DND-41 (cell line): Measurements from ENCODE around the gene AMDHD2.

ENCODE experiments used
- ATAC-seq: fragments of 200-7000 bp; cut with Tn5 transposase; 3 replicates; pipeline ENCODE4 v1.9.1; 2021; ENCODE audit warnings: low read depth; ENCODE audit not compliant: insufficient read depth
- DNase-seq: peaks from one replicate; pipeline ENCODE4 v3.0.0-alpha.2; 2020
- H2AFZ ChIP-seq: 2 replicates; pipeline ENCODE4 v1.6.0; 2012; ENCODE audit warnings: low read depth, low read length
- H3K27ac ChIP-seq: 2 replicates; pipeline ENCODE4 v1.5.1; 2012; ENCODE audit warnings: low read length, inconsistent platforms
- H3K27me3 ChIP-seq: fragments of 200-600 bp; sonication (generic); 2 replicates; pipeline ENCODE4 v1.6.0; 2012; ENCODE audit warnings: low read length, mild to moderate bottlenecking, inconsistent platforms; ENCODE audit not compliant: insufficient read depth, poor library complexity
- H3K36me3 ChIP-seq: 2 replicates; pipeline ENCODE4 v1.5.1; 2012; ENCODE audit warnings: low read length, inconsistent platforms; ENCODE audit not compliant: insufficient read depth
- H3K4me1 ChIP-seq: 2 replicates; pipeline ENCODE4 v1.5.1; 2012; ENCODE audit warnings: mild to moderate bottlenecking, low read length; ENCODE audit not compliant: insufficient read depth
- H3K4me2 ChIP-seq: 2 replicates; pipeline ENCODE4 v1.6.0; 2012; ENCODE audit warnings: mild to moderate bottlenecking, moderate library complexity, low read length, inconsistent platforms; ENCODE audit not compliant: insufficient read depth
- H3K4me3 ChIP-seq, 2 experiments: fragments of 200-600 bp in 1 of 2; shearing (Covaris generic) in 1 of 2; 2 replicates each; pipeline ENCODE4 v1.5.1; 2012 to 2016; ENCODE audit warnings: inconsistent platforms in 2 of 2, low read length in 2 of 2, mild to moderate bottlenecking in 2 of 2, low read depth in 1 of 2, moderate library complexity in 1 of 2
- H3K79me2 ChIP-seq: 2 replicates; pipeline ENCODE4 v1.6.0; 2012; ENCODE audit warnings: low read length, inconsistent platforms; ENCODE audit not compliant: insufficient read depth
- H3K9ac ChIP-seq: 2 replicates; pipeline ENCODE4 v1.6.0; 2012; ENCODE audit warnings: low read depth, mild to moderate bottlenecking, inconsistent platforms, low read length, moderate library complexity
- H3K9me3 ChIP-seq: 2 replicates; pipeline ENCODE4 v1.5.1; 2012; ENCODE audit warnings: low read length, moderate library complexity, mild to moderate bottlenecking, inconsistent platforms; ENCODE audit not compliant: insufficient read depth, severe bottlenecking
- H4K20me1 ChIP-seq: 2 replicates; pipeline ENCODE4 v1.6.0; 2012; ENCODE audit warnings: low read length; ENCODE audit not compliant: insufficient read depth
- EZH2 ChIP-seq: IDR thresholded peaks from 3 replicates; pipeline ENCODE4 v1.6.1; 2012; ENCODE audit warnings: borderline replicate concordance, low read depth, mild to moderate bottlenecking, moderate library complexity, low read length, inconsistent platforms; ENCODE audit not compliant: severe bottlenecking
- TF ChIP-seq, protein P1 (sequence below): IDR thresholded peaks from 2 replicates; pipeline ENCODE4 v1.5.1; 2012; ENCODE audit warnings: borderline replicate concordance, low read length, moderate library complexity, mild to moderate bottlenecking; ENCODE audit not compliant: poor library complexity, severe bottlenecking; ENCODE audit errors: extremely low read depth

The AMDHD2 gene

DNA sequence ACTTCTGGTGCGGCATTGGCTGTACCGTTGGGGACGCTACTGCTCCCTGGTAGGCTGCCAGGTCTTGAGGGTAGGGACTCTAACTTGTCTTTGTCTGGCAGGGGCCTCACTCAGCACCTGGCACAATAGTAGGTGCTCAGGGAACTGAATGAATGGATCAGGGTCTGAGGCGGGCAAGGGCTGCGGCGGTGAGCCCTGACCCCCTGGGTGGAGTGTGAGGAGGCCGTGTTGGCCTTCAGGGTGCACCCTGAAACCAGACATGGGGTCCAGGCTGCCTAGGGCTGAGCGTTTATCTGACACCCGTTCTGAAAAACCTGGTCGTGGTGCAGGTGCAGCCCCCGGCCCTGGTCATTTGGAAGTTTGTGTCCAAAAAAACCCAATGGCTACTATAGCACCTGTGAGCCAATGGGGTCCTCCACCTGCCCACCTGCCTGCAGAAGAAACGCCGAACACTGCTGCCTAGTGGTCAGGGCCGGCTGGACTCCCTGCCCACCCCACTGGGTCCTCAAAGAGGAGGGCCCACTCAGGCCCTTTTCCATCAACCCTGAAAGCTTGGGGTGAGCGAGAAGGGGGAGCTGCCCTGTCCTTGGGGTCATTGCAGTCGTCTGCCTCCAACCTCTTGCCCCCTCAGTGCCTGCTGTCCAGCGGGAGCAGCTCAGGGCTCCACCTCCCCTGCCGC, 11.3 kb upstream of the AMDHD2 start:
- H3K9ac ChIP-seq, result no peak overlapping the region
- H3K79me2 ChIP-seq, result peaks cover under 1% of the 10 kb centered on the region
- H3K27me3 ChIP-seq, result no peaks in the 10 kb centered on the region
- no peak overlapping the region for H2AFZ ChIP-seq
- H3K4me3 ChIP-seq, result no peak overlapping the region
- no peak for DNase-seq
- no peaks in the 10 kb centered on the region; the same call in 1 of the 2 replicates for H3K36me3 ChIP-seq
- TF ChIP-seq, protein P1, sequence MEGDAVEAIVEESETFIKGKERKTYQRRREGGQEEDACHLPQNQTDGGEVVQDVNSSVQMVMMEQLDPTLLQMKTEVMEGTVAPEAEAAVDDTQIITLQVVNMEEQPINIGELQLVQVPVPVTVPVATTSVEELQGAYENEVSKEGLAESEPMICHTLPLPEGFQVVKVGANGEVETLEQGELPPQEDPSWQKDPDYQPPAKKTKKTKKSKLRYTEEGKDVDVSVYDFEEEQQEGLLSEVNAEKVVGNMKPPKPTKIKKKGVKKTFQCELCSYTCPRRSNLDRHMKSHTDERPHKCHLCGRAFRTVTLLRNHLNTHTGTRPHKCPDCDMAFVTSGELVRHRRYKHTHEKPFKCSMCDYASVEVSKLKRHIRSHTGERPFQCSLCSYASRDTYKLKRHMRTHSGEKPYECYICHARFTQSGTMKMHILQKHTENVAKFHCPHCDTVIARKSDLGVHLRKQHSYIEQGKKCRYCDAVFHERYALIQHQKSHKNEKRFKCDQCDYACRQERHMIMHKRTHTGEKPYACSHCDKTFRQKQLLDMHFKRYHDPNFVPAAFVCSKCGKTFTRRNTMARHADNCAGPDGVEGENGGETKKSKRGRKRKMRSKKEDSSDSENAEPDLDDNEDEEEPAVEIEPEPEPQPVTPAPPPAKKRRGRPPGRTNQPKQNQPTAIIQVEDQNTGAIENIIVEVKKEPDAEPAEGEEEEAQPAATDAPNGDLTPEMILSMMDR, result no peak
- no peak for TF ChIP-seq EZH2
- ATAC-seq, result no peak
- peaks cover 10% of the 10 kb centered on the region for H3K4me1 ChIP-seq
- no peak overlapping the region for H3K27ac ChIP-seq
- H4K20me1 ChIP-seq, result no peaks in the 10 kb centered on the region
- no peaks in the 10 kb centered on the region for H3K9me3 ChIP-seq
- no peak overlapping the region for H3K4me2 ChIP-seq

DNA sequence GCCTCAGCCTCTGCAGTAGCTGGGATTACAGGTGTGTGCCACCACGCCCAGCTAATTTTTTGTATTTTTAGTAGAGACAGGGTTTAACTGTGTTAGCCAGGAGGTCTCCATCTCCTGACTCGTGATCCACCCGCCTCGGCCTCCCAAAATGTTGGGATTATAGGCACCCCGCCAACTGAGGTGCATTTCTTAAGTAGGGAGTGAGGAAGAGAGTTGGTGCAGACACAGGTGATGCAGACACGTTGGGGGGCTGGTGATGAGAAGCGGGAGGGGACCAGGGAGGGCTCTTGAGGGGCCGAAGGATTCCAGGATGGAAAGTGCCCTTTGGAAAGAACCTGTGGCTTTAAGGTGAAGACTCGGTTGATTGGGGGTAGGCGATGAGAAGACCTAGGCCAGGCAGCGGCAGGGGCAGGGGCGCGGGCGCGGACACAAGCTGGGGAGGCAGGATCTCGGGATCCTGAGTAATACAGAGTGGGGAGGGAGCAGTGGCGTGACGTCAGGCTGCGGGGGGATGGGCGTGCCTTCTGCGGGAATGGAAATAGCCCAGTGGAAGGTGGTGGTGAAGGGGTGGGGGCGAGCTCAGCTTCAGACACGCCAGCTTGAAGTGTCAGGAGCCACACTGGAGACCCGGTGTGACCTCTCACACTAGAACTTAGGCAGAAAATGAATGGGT, 8.9 kb upstream of the AMDHD2 start:
- no peak for TF ChIP-seq EZH2
- TF ChIP-seq, protein P1, result no peak
- Histone ChIP-seq H3K9me3 (no peaks in the 10 kb centered on the region), H4K20me1 (peaks cover 19% of the 10 kb centered on the region), H2AFZ (no peak overlapping the region), H3K4me2 (no peak overlapping the region), H3K27ac (no peak overlapping the region), H3K36me3 (peaks cover 7% of the 10 kb centered on the region), H3K27me3 (no peaks in the 10 kb centered on the region), H3K9ac (no peak overlapping the region), H3K4me3 (no peak overlapping the region), H3K79me2 (peaks cover 25% of the 10 kb centered on the region), H3K4me1 (peaks cover 26% of the 10 kb centered on the region)
- DNase-seq (no peak), ATAC-seq (no peak)

GRCh38 chr16:2511996-2512734, 8.0 kb upstream of the AMDHD2 start:
- DNase-seq (no peak), ATAC-seq (no peak)
- Histone ChIP-seq H3K27ac (no peak overlapping the region), H3K4me1 (peaks cover 35% of the 10 kb centered on the region), H3K4me2 (peak overlapping the region; percentile 80; the same call in 1 of the 2 replicates), H3K27me3 (no peaks in the 10 kb centered on the region), H3K79me2 (peaks cover 34% of the 10 kb centered on the region), H3K36me3 (peaks cover 13% of the 10 kb centered on the region), H3K9me3 (no peaks in the 10 kb centered on the region), H2AFZ (no peak overlapping the region), H4K20me1 (peaks cover 28% of the 10 kb centered on the region), H3K4me3 (no peak overlapping the region), H3K9ac (peak overlapping the region; percentile 2; the same call in 1 of the 2 replicates)
- no peak for TF ChIP-seq EZH2
- TF ChIP-seq, protein P1, result no peak
